Measurements from ENCODE around the gene MRPL54.

The MRPL54 gene

DNA sequence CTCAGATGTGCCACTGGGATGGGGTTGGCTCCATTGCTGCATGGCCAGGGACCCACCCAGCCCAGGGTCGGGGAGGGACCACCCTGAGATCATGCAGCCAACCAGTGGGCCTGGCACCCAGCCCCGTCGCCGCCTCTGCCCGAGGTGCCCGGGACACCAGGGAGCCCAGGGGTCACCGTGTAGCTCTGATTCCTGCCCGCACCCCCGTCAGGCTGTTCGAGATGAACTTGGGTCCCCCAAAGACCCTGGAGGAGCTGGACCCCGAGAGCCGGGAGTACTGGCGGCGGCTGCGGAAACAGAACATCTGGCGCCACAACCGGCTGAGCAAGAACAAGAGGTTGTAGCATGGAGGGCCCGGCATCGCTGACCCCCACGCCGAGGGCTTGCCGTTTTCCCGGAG, 4.6 kb downstream of the MRPL54 start:
- in situ Hi-C loops (cut with HindIII; ENCODE audit: low sequenced_read_pairs) = no loop called here

- in situ Hi-C loops (cut with HindIII; ENCODE audit: low sequenced_read_pairs) = no loop called here
Observed at GRCh38 chr19:3768015-3768747, 5.7 kb downstream of the MRPL54 start.

- in situ Hi-C loops (cut with HindIII; ENCODE audit: low sequenced_read_pairs) = no loop called here
Observed at GRCh38 chr19:3768748-3769099, 6.2 kb downstream of the MRPL54 start.

GRCh38 chr19:3769494-3769893, 7.0 kb downstream of the MRPL54 start:
- in situ Hi-C loops (cut with HindIII; ENCODE audit: low sequenced_read_pairs) = no loop called here

DNA sequence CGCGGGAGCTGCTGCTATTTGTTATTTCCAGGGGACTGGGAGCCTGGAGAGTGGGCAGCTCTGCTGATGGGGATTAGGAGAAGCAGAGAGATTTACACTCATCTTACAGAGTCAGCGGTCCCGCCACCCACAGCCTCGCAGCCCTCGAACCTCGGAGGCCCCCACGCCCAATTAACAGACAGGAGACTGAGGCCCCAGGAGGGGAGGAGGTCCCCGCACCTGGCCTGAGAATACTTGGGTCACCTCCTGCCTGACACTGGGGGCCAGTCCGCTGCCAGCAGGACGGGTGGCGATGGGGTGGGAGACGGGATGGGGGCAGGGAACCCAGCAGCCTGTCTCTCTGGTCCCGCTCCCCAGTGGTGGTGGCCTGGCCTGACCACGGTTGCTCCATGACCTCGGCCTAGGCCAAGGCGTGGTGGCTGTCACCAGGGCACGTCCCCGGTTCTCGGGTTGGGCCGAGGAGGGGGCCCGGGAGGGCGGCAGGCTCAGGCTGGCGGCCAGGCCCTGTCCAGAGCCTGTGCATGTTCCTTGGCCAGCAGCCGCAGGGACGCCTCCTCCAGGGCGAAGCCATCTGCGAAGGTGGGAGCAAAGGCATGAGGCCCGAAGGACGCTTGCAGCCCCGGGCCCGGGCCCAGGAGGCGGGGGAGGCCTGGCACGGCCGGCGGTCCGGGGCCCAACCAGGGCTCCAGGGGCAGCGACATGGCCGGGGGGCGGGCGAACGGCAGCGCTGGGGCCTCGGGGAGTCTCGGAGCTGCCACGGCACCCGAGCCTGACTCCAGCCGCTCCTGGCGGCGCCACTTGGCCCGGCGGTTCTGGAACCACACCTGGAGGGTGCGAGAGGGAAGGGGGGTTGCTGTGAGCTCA, 7.9 kb downstream of the MRPL54 start:
- in situ Hi-C loops (cut with HindIII; ENCODE audit: low sequenced_read_pairs) = no loop called here

GRCh38 chr19:3771000-3771905, 8.8 kb downstream of the MRPL54 start:
- in situ Hi-C loops (cut with HindIII; ENCODE audit: low sequenced_read_pairs) = no loop called here

DNA sequence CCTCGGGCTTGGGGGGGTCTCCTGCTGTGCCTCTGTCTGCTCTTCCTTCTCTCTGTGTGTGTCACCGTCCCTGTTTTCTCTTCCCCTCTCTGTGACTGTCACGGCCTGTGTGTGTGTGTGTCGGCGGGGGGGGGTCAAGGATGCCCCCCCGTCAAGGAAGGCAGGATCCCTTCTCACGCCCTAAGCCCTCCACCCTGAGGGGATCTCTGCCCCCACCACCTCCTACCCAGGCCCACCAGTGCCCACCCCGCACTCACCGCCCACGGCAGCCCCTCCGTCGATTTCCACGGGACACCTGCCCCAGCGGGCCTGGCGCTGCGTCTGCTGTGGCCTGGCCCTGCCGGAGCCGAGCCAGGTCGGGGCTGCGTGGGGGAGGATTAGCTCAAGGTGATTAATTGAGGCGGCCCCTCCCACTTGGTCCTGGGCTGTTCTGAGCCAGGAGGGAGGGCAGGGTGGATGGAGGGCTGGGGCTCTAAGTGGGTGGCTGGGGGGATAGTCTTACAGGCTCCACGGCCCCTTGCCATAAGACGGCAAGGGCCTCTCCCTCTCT, 9.5 kb downstream of the MRPL54 start, which contains the start of gene RAX2:
Gene RAX2, minus strand, starts transcription at position 323 of the 550 bp plus-strand sequence. CDS start 486 bp downstream, outside the sequence.
- in situ Hi-C loops (cut with HindIII; ENCODE audit: low sequenced_read_pairs) = no loop called here

GRCh38 chr19:3773814-3774515, 11.5 kb downstream of the MRPL54 start:
- in situ Hi-C loops (cut with HindIII; ENCODE audit: low sequenced_read_pairs) = no loop called here

DNA sequence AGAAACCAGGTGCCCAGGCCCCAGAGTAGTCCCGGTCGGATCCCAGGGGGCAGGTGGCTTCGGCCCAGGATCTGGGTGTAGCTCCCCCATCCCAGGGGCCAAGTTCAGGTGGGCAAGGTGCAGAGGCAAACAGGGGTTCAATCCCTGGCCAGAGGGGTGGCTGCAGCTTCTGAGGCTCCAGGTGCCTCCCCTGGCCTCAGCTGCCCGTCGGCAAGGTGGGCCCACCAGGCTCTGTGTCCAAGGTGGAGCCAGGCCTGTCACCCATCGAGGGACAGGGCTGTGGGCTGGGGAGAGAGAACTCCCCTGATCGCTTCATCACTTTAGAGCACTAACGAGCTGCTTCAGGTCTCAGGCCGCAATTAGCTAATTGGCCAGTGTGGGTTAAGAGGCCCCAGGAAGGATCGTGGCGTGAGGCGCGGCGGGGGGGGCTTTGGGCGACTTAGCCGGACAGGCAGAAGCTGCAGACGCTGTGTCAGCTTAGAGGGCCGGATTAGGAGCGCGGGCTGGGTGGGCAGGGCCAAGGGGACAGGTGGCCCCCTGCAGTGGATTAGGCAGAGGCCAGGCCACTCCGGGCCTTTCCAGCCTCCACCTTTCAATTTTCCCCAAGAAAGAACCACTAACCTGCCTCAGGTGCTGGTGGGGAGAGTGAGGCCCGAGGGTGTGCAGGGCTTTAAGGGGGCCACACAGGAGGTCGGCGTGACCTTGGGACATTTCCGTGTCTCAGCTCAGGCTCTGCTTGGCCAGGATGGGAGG, 12.3 kb downstream of the MRPL54 start:
- in situ Hi-C loops (cut with HindIII; ENCODE audit: low sequenced_read_pairs) = no loop called here

GRCh38 chr19:3775374-3775711, 12.9 kb downstream of the MRPL54 start:
- in situ Hi-C loops (cut with HindIII; ENCODE audit: low sequenced_read_pairs) = no loop called here

DNA sequence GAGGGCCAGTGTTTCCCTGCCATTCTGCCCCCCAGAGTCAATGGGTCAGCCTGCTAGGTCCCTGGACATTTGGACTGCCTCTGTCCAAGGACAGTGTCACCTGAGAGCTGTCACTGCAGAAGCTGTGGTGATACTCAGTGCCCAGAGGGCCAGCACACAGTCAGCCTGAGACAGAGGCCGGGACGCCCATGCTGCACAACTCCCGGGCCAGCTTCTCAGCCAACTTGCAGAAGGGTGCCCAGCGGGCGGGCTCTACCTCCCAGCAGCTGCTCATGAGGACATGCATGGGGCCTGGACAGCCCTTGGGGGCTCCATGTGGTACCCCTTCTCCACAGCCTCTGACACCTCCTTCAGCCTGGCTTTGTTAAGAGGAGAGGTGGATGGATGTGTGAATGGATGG, 13.3 kb downstream of the MRPL54 start:
- in situ Hi-C loops (cut with HindIII; ENCODE audit: low sequenced_read_pairs) = no loop called here

DNA sequence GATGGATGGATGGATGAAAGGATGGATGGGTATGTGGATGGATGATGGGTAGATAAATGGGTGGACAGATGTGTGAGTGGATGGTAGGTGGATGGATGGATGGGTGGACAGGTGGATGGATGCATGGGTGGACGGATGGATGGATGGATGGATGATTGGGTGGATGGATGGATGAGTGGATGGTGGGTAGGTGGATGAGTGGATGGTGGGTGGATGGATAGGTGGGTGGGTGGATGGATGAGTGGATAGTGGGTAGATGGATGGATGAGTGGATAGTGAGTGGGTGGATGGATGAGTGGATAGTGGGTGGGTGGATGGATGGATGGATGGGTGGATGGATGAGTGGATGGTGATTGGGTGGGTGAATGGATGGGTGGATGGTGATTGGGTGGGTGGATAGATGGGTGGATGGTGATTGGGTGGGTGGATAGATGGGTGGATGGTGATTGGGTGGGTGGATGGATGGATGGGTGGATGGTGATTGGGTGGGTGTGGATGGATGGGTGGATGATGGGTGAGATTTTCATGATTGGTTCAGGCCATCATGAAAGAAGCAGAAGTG, 14.1 kb downstream of the MRPL54 start:
- in situ Hi-C loops (cut with HindIII; ENCODE audit: low sequenced_read_pairs) = no loop called here

GRCh38 chr19:3778104-3778867, 15.8 kb downstream of the MRPL54 start:
- in situ Hi-C loops (cut with HindIII; ENCODE audit: low sequenced_read_pairs) = no loop called here

- in situ Hi-C loops (cut with HindIII; ENCODE audit: low sequenced_read_pairs) = no loop called here
Observed at GRCh38 chr19:3778899-3779723, 16.6 kb downstream of the MRPL54 start.

DNA sequence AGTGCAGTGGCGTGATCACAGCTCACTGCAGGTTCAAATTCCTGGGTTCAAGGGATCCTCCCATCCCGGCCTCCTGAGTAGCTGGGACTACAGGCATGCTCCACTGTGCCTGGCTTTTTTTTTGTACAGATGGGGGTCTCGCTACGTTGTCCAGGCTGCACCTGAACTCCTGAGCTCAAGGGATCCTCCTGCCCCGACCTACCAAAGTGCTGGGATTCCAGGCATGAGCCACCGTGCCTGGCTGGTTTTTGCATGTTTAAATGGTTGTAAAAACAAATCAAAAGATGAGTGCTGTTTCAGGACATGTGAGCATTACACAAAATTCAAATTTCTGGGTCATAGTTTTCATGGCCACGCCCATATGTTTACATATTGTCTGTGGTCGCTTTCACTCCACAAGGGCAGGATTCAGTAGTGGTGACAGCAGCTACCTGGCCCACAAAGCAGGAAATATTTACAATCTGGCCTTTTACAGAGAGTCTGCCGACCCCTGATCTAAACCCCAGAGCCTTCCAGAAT, 18.4 kb downstream of the MRPL54 start:
- in situ Hi-C loops (cut with HindIII; ENCODE audit: low sequenced_read_pairs) = no loop called here

DNA sequence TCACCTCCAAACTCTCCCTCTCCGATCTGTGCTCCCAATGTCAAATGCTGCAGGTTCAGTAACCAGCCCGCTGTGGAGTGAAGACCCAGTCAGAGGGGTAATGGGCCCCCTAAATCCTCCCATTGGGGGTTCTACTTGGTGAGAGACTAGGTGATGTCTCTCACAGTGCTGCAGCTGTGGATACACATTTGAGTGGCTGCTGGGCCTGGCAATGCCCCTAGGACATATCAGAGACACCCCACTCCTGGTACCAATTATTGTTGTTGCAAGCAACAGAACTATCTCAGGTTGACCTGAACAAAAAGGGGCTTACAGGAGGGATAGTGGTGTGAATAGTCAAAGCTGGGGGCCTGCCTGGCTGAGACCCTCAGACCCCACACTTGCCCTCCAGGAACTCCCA, 19.1 kb downstream of the MRPL54 start:
- in situ Hi-C loops (cut with HindIII; ENCODE audit: low sequenced_read_pairs) = no loop called here

- in situ Hi-C loops (cut with HindIII; ENCODE audit: low sequenced_read_pairs) = no loop called here
Observed at GRCh38 chr19:3782330-3782729, 19.8 kb downstream of the MRPL54 start.
